HepG2 (cell line): ENCODE results near the gene CACNA1C. TPM values are rescaled to one million over a fixed set of nuclear protein-coding genes. Genes with fewer than 3 reads are reported as not detected.

Source experiments
- ATAC-seq: fragments of 200-7000 bp; cut with Tn5 transposase; 3 replicates; pipeline ENCODE4 v1.9.1; 2020; ENCODE audit warnings: mild to moderate bottlenecking, moderate library complexity
- BruUV-seq: library from RNA; stranded (reverse); fragments of 400-500 nt; replicated peaks from 2 replicates; lab custom pipeline; 2021; lab: Mats Ljungman, UMichigan
- CTCF ChIA-PET: fragments of 300-600 bp; formaldehyde crosslinking; extraction: SDS; loops from one replicate; lab custom pipeline; 2021; ENCODE audit warnings: low total read pairs, inconsistent platforms, low intra/inter-chr PET ratio; lab: Yijun Ruan, JAX
- POLR2A ChIA-PET: fragments of 350-600 bp; sonication (Branson Sonifier 250); formaldehyde crosslinking; loops from one replicate; lab custom pipeline; 2020; ENCODE audit warnings: antibody characterized with exemption, inconsistent platforms; lab: Yijun Ruan, JAX
- DNase-seq: peaks from one replicate; pipeline ENCODE4 v3.0.0-alpha.2; 2015; ENCODE audit warnings: low spot score
- FAIRE-seq: peaks from 3 replicates; lab custom pipeline; 2011; peaks lifted over from hg19 to GRCh38; lab: Jason Lieb, UNC
- H2AFZ ChIP-seq: one replicate; pipeline ENCODE4 v1.6.1; 2011; ENCODE audit warnings: low read length, inconsistent platforms
- H3K27ac ChIP-seq: fragments of 300-600 bp; 3 replicates; pipeline ENCODE4 v1.8.0; 2011; ENCODE audit warnings: mixed run types, mild to moderate bottlenecking, mixed read lengths, low read length, inconsistent platforms; ENCODE audit not compliant: insufficient read depth; ENCODE audit errors: extremely low read length
- H3K27me3 ChIP-seq, 2 experiments: fragments of 200-600 bp in 1 of 2; 2 replicates in 1 of 2; 3 replicates in 1 of 2; pipeline versions ENCODE4 v1.6.0 to v1.8.0; 2011; ENCODE audit warnings: low read length in 2 of 2, mild to moderate bottlenecking in 2 of 2, moderate library complexity in 2 of 2, inconsistent platforms in 1 of 2; ENCODE audit not compliant: insufficient read depth in 2 of 2, control insufficient read depth in 1 of 2
- H3K36me3 ChIP-seq, 2 experiments: fragments of 200-600 bp in 1 of 2; replicated peaks in 1 of 2; 2 replicates in 1 of 2; 3 replicates in 1 of 2; pipeline versions ENCODE4 v1.5.1 to v1.8.0; 2011; ENCODE audit warnings: low read length in 2 of 2, inconsistent platforms in 1 of 2; ENCODE audit not compliant: insufficient read depth in 2 of 2, control insufficient read depth in 1 of 2
- H3K4me1 ChIP-seq: 2 replicates; pipeline ENCODE4 v1.5.1; 2012; ENCODE audit warnings: low read length, inconsistent platforms; ENCODE audit not compliant: insufficient read depth
- H3K4me2 ChIP-seq: 2 replicates; pipeline ENCODE4 v1.6.0; 2011; ENCODE audit warnings: low read depth, low read length, inconsistent platforms
- H3K4me3 ChIP-seq, 3 experiments: fragments of 200-600 bp in 1 of 3; sonication (generic), shearing (Covaris generic) in 1 of 3; replicated peaks in 1 of 3; 2 replicates each; pipeline ENCODE4 v1.5.1; 2011 to 2016; ENCODE audit warnings: low read length in 3 of 3, inconsistent platforms in 2 of 3, low read depth in 2 of 3, mild to moderate bottlenecking in 2 of 3, control low read depth in 1 of 3, mixed read lengths in 1 of 3; ENCODE audit not compliant: insufficient read depth in 1 of 3
- H3K79me2 ChIP-seq: one replicate; pipeline ENCODE4 v1.6.1; 2011; ENCODE audit warnings: low read length, inconsistent platforms; ENCODE audit not compliant: insufficient read depth
- H3K9ac ChIP-seq: 2 replicates; pipeline ENCODE4 v1.6.0; 2011; ENCODE audit warnings: mild to moderate bottlenecking, low read depth, low read length, inconsistent platforms; ENCODE audit not compliant: insufficient read depth
- H3K9me3 ChIP-seq: 2 replicates; pipeline ENCODE4 v1.5.1; 2012; ENCODE audit warnings: mild to moderate bottlenecking, low read length
- H4K20me1 ChIP-seq: 2 replicates; pipeline ENCODE4 v1.6.0; 2011; ENCODE audit warnings: inconsistent platforms, mild to moderate bottlenecking, low read length, moderate library complexity; ENCODE audit not compliant: insufficient read depth
- CC2D1A ChIP-seq: sonication (generic); formaldehyde crosslinking; IDR thresholded peaks from 2 replicates; pipeline ENCODE4 v1.8.1; 2023; ENCODE audit warnings: mild to moderate bottlenecking, missing genetic modification reagents
- EZH2 ChIP-seq: conservative IDR thresholded peaks from 2 replicates; pipeline ENCODE4 v1.6.1; 2012; ENCODE audit warnings: mild to moderate bottlenecking, low read depth, low read length, moderate library complexity
- GATAD2A ChIP-seq: IDR thresholded peaks from 2 replicates; pipeline ENCODE4 v1.6.1; 2016
- GLI4 ChIP-seq: sonication (generic); formaldehyde crosslinking; IDR thresholded peaks from 2 replicates; pipeline ENCODE4 v1.5.1; 2020; ENCODE audit warnings: missing genetic modification reagents, mild to moderate bottlenecking, moderate library complexity, borderline replicate concordance
- SCMH1 ChIP-seq: sonication (generic); formaldehyde crosslinking; IDR thresholded peaks from 2 replicates; pipeline ENCODE4 v1.9.0; 2021; ENCODE audit warnings: missing genetic modification reagents, mild to moderate bottlenecking, borderline replicate concordance
- UBTF ChIP-seq: sonication (generic); formaldehyde crosslinking; IDR thresholded peaks from 2 replicates; pipeline ENCODE4 v1.4.0; 2020; ENCODE audit warnings: mild to moderate bottlenecking, missing genetic modification reagents
- ZMAT3 ChIP-seq: sonication (generic); formaldehyde crosslinking; conservative IDR thresholded peaks from 2 replicates; pipeline ENCODE4 v1.7.0; 2021; ENCODE audit warnings: missing genetic modification reagents
- ZNF547 ChIP-seq: sonication (generic); formaldehyde crosslinking; IDR thresholded peaks from 2 replicates; pipeline ENCODE4 v1.5.1; 2020; ENCODE audit warnings: mild to moderate bottlenecking, missing genetic modification reagents
- ZNF629 ChIP-seq: sonication (generic); formaldehyde crosslinking; conservative IDR thresholded peaks from 2 replicates; pipeline ENCODE4 v1.5.0; 2020; ENCODE audit warnings: missing genetic modification reagents
- WGBS: methylation state at CpG from one replicate; pipeline ENCODE4 v1.1.6; 2017; ENCODE audit warnings: low lambda C conversion rate; 5-methylcytosine and 5-hydroxymethylcytosine counted together
- in situ Hi-C: cut with HindIII; loops from 2 replicates; pipeline ENCODE4 v1.10.0; 2017; ENCODE audit warnings: low pct_unique_long_range_greater_than_20kb; ENCODE audit not compliant: extremely low pct_ligation_motif_present
- intact Hi-C: fragments of 100-400 bp; cut with micrococcal nuclease; formaldehyde crosslinking; loops from one replicate; pipeline ENCODE4 v1.10.0; 2022; ENCODE audit not compliant: unreplicated experiment
- polyA plus RNA-seq, 8 experiments: library from polyadenylated mRNA; depleted of rRNA in 3 of 8; stranded (reverse) in 7 of 8; unstranded in 1 of 8; fragments of >200 nt; fragmentation: Illumina TruSeq in 4 of 8; extraction: Trizol in 4 of 8; gene quantifications; 2 replicates each; pipeline versions ENCODE4 v1.2.1 to v1.2.3, GENCODE V29; 2011 to 2016; ENCODE audit warnings: low read depth in 4 of 8, missing spikeins in 1 of 8, mixed read lengths in 1 of 8; ENCODE audit not compliant: insufficient read depth in 1 of 8
- total RNA-seq, 5 experiments: library from RNA; depleted of rRNA; stranded (reverse); fragments of >200 nt; fragmentation: Illumina TruSeq; extraction: Trizol; gene quantifications; 2 replicates each; pipeline ENCODE4 v1.2.3, GENCODE V29; 2016; ENCODE audit warnings: low read depth in 1 of 5

Gene CACNA1C
- total and polyA plus RNA-seq, 2 of the 13 experiments (the other 11 are each of a cell fraction or from before 2014, with no cell fraction given): not detected

- intact Hi-C loops: no loop called here
- in situ Hi-C loops: loop anchor here (10.0 kb wide), 1 partner anchor 535 kb away; no protein-coding TSS in a partner anchor
- H3K4me2 ChIP-seq: no peak overlapping the region
These were observed 2.9 kb upstream of the CACNA1C start for GRCh38 chr12:2049604-2050540.

GRCh38 chr12:2051700-2052621 is 826 bp upstream of the CACNA1C start:
- peak overlapping the region in 1 of 3 experiments; percentile 16; a peak in 1 of 6 replicates for H3K4me3 ChIP-seq
- CTCF ChIA-PET: no interaction called here
- intact Hi-C loops: no loop called here
- no TSS peak for BruUV-seq
- no peak for FAIRE-seq
- no peak overlapping the region for H2AFZ ChIP-seq
- H3K27ac ChIP-seq: no peak overlapping the region
- peak overlapping the region; percentile 47 for H3K4me2 ChIP-seq
- TF ChIP-seq EZH2: peak; percentile 64; the same call in 1 of the 2 replicates
- TF ChIP-seq CC2D1A (CRISPR knock-in tag): no peak
- TF ChIP-seq GLI4: no peak
- no peak for TF ChIP-seq UBTF
- TF ChIP-seq GATAD2A (CRISPR knock-in tag): no peak
- TF ChIP-seq ZMAT3 (CRISPR knock-in tag): no peak
- TF ChIP-seq SCMH1 (CRISPR knock-in tag): no peak
- TF ChIP-seq, all 625 proteins: peak for 1
- DNase-seq: no peak
- H3K4me1 ChIP-seq: peaks cover 38% of the 10 kb centered on the region
- H3K27me3 ChIP-seq: peaks cover 6 to 73% of the 10 kb centered on the region in 2 experiments
- H3K9me3 ChIP-seq: no peaks in the 10 kb centered on the region
- H4K20me1 ChIP-seq: no peaks in the 10 kb centered on the region
- WGBS: 20% methylated on average over 26 of the region's 52 CpGs
- ATAC-seq: no peak
- H3K9ac ChIP-seq: no peak overlapping the region
- POLR2A ChIA-PET: no interaction called here
- H3K79me2 ChIP-seq: no peaks in the 10 kb centered on the region
- H3K36me3 ChIP-seq: no peaks in the 10 kb centered on the region
- in situ Hi-C loops: loop anchor here (10.0 kb wide), 1 partner anchor 533 kb away; no protein-coding TSS in a partner anchor

More at GRCh38 chr12:2049604-2050540, 2.9 kb upstream of the CACNA1C start:
- peaks cover 38% of the 10 kb centered on the region for H3K4me1 ChIP-seq
- H2AFZ ChIP-seq: no peak overlapping the region
- no peaks in the 10 kb centered on the region for H3K36me3 ChIP-seq
- ChIA-PET POLR2A (no interaction called here), CTCF (no interaction called here)
- no peaks in the 10 kb centered on the region for H3K9me3 ChIP-seq
- FAIRE-seq (no peak), ATAC-seq (no peak), DNase-seq (peak; percentile 50)
- WGBS: 21% methylated on average over 8 of the region's 8 CpGs
- no peak for TF ChIP-seq ZNF547 (CRISPR knock-in tag)
- peak; percentile 80 for TF ChIP-seq ZNF629
- H3K79me2 ChIP-seq: no peaks in the 10 kb centered on the region
- H3K9ac ChIP-seq: no peak overlapping the region
- no peak overlapping the region for H3K27ac ChIP-seq
- no peaks in the 10 kb centered on the region for H4K20me1 ChIP-seq
- no peak overlapping the region for H3K4me3 ChIP-seq
- BruUV-seq: no TSS peak
- H3K27me3 ChIP-seq: peaks cover 5 to 63% of the 10 kb centered on the region in 2 experiments
